GM19351 (cell line): ENCODE measurements around the gene ACO2.
A peak's percentile ranks its signal among the peaks of the same experiment; 100 is the strongest.
"Not testable (repeated sequence)": the region's sequence is repeated elsewhere in the genome, so short reads cannot be mapped to it uniquely, and the experiment has no call there.

Experiments
- ATAC-seq: cut with Tn5 transposase; IDR thresholded peaks from one replicate; pipeline ENCODE4 v1.9.1; 2021; ENCODE audit warnings: mild to moderate bottlenecking, moderate library complexity; ENCODE audit not compliant: unreplicated experiment

ACO2 gene

DNA sequence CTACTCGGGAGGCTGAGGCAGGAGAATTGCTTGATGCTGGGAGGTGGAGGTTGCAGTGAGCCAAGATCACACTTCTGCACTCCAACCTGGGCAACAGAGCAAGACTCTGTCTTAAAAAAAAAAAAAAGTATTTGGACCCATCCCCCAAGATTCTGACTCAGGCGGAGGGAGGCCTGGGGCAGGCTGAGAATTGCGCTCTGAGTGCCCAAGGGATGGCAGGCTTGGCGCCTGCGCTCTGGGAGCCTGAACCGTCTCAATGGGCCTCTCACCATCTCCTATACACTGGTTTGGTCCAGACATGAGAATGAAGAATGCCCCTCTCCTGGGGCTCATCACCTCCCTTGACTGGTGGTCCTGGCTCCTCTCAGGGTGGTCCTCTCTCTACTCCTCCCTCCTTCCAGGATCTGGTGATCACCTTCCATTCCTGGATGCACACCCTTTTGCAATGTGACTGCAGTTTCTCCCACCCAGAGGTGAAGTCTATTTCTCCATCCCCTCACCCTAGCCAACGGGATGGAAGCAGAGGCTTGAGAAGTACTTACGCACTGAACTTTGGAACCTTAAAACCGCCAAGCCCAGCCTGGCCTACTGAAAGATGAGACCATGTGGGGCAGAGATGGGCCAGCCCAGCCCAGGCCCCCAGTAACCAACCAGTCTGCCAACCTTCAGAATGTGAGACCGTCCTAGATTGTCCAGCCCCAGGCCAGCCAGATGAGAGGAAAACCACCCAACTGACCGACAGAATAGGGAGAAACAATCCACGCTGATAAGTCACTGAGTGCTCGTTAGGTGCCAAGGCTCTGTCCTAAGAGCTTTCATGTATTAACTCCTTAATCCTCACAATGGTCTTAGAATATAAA, 70.5 kb downstream of the ACO2 start:
- ATAC-seq = no peak

DNA sequence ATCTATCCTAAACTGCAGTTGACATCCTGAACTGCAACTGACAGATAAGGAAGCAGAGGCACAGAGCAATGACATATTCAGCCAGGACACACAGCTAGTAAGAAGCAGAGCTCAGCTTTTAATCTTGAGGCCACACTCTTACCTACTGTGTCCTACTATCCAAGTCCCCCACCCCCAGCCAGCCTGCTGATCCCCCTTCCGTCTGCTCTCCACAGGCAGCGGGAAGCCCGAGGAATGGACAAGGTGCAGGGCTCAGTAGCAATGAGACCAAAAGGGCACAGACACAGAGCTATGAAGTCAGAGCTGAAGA, 71.0 kb downstream of the ACO2 start:
- no peak for ATAC-seq

DNA sequence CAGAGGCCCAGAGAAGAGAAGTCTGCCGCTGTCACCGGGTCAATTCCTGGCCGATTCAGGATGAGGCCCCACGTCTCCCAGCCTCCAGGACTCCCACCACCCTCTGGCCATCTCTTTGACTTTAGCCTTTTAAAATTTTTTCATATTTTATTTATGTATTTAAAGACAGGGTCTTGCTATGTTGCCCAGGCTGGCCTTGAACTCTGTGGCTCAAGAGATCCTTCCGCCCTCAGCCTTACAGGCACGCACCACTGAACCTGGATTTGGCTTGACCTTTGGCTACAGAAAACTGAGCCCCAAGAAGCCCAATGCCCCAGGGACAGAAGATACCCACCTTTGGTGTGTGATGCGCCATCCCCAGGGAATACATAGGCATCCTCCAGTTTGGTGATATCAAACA, 71.4 kb downstream of the ACO2 start:
- ATAC-seq = no peak

DNA sequence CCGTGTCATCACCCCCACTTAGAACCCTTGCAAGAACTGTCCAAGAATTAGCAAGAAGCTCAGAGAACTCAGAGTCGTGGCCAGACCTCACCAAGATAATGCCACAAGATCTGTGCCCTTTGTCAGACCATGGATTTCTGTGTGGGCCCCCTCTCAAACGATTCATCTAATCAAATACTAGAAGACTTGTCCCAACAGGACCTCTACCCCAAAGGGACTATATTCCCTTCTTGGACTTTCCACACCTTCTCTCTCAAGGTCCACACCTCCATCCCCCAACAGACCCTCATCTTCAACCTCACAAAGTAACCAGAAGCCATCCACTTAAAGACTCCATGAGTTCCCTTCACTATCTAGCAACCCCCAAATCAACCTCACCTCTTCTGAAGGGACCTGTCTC, 72.6 kb downstream of the ACO2 start:
- no peak for ATAC-seq

DNA sequence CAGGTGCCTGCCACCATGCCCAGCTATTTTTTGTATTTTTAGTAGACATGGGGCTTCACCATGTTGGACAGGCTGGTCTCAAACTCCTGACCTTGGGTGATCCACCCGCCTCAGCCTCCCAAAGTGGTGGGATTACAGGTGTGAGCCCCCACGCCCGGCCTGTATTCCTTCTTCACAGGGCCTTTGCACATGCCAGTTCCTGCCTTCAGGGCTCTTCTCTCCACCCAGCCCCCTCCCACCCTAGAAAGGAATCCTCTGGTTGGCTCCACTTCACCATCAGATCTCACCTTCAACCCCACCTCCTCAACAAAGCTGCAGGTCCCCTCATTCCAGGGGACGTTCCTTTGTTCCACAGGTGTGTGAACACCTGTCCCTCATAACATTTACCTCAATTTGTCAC, 73.3 kb downstream of the ACO2 start:
- no peak for ATAC-seq

DNA sequence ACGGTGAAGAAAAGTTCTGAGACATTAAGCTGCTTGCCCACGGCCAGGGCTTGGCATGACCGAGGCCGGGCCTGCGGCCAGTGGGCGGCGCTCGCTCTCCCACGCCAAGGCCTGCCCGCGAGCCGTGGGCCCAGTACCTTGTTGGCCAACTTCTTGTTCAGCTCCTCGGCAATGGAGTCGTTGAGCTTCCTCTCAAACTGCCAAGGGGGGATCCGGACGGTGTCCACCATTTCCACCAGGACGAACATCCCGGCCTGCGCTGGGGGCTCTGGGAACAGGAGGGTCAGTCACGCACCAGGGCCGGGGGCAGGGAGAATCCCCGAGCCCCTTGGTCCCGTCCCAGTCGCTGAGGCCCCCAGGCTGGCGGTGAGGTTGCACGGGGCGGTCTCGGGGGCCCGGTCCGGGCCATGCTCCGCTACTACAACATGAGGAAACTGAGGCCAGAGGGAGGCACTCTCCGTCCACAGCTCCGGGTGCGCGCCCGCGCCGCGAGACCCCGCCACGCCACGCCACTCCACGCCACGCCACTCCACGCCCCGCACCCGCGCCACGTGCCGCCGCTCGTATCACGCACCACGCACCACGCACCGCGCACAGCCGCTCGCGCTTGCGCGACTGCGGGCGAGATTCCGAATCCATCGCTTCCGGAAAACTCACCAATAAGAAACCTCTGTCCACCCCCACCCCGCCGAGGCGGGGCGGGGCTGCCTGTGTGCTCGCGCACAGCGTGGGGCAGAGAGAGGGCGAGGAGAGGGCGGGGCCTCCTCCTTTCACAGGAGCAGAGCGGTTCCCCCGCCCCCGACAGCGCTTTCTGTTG, 75.1 kb downstream of the ACO2 start, which contains the start of gene POLR3H:
Gene POLR3H, minus strand, starts transcription at position 617 of the 817 bp plus-strand sequence. Its CDS starts 369 bp downstream, at position 248.
- peak; percentile 92 for ATAC-seq

DNA sequence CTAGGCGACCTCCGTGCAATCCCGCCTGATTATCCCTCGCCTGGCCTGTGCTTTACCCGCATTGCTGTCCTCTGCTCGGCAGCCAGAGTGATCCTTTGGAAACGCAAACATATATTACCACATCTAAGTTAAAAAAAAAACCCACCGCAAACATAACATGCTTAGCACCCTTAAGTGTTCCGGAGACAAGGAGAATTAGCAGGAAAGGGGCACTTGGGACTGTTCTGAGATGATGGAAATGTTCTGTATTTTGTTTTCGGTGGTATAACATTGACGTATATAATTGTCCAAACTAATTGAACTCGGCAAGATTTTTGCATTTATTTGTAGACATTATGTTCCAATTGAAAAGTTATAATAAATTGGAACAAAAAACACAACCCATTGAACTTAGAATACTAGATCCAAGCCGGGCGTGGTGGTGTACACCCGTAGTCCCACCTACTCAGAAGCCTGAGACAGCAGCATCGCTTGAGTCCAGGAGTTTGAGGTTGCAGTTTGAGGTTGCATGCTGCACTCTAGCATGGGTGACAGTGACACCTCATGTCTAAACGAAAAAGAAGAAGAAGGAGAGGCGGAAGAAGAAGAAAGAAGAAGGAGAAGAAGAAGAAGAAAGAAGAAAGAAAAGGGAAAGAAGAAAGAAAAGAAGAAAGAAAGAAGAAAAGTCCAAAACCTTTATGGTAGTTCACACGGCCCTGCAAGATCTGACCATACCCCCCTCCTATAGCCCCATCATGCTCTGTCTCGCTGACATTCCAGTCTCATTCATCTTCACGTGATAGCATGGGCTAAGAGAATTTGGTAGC, 76.0 kb downstream of the ACO2 start:
- no peak for ATAC-seq

DNA sequence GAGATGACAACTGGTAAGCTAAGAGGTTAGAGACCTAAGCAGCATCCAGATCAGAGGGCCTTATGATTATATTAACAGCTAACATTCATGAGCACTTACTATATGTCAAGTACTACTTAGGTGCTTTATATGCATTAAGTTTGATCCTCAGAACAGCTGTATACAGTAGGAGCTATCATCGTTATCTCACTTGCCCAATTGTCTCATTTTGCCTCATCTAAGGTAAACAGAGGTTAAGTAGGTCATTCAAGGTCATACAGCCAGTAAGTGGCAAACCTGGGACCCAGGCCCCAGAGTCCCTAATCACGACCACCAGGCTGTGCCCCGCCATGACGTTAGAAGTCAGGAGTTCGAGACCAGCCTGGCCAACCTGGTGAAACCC, 79.9 kb downstream of the ACO2 start:
- no peak for ATAC-seq

DNA sequence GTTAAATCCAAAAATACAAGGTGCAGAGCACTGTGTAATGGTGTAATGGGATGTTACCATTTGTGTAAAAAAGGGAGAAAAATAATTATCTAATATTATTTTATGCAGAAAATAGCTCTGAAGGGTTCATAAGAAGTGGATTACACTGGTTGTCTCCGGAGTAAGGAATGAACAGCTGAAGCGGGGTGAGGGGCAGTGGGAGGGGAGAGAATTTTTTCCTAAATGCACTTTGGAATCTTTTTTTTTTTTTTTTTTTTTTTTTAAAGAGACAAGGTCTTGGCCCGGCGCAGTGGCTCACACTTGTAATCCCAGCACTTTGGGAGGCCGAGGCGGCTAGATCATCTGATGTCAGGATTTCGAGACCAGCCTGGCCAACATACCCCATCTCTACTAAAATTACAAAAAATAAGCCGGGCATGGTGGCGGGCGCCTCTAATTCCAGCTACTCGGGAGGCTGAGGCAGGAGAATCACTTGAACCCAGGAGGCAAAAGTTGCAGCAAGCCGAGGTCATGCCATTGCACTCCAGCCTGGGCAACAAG, 82.1 kb downstream of the ACO2 start:
- no peak for ATAC-seq

DNA sequence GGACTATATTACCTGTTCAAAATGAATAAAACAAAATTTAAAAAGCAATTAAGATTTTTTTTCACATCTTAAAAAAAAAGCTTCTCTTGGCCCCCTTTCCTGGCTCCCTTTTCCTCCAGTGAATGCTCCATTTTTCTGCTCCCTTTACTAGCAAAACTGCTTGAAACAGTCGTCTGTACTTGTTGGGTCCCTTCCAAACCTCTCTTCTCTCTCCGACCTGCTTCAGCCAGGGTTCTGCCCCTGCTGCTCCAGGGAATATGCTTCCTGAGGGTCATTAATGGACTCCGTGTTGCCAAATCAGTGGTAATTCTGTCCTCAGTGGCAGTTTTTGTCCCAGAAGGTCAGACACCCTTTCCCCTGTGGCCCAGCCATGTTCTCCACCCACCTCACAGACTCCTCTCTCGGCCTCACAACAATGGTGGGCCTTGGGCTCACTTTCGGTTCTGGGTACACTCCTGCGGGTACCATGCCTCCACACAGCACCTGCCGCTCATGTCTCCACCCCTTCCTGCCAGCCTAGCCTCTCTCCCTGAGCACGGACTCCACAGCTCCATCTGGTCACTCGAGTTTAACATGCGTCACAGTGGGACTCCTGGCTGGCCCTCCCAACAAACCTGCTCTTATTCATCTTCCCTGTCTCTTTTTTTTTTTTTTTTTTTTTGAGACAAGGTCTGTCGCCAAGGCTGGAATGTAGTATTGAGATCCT, 83.1 kb downstream of the ACO2 start:
- no peak for ATAC-seq

DNA sequence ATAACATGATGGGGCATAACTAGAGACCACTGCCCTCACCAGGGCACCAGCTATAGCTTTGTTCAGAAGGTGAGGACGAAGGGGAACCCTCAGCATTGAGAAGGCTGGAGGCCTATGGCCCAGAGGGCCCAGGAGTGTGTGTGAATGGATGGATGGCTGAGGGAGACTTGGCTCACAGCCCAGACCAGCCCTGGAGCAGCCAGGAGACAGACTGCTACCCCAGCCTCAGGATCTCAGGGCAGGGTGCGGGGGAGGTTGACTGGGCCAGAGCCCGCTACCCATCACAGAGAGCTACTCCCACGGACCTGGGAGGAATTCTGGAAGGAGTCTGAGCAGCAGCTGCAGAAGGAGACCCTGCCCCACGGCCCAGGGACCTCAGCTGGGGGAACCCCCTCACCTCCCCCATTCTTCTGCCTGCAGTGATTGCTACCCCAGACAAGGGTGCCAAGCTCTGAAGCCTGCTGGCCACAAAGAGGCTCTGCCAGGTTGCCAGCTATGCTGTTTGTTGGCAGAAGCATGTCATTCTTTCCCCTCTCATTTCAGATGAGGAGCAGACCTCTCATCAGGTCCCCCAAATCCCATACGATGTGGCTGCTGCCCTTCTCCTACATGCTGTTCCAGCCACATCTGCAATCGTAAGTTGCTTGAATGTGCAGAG, 86.5 kb downstream of the ACO2 start:
- no peak for ATAC-seq

DNA sequence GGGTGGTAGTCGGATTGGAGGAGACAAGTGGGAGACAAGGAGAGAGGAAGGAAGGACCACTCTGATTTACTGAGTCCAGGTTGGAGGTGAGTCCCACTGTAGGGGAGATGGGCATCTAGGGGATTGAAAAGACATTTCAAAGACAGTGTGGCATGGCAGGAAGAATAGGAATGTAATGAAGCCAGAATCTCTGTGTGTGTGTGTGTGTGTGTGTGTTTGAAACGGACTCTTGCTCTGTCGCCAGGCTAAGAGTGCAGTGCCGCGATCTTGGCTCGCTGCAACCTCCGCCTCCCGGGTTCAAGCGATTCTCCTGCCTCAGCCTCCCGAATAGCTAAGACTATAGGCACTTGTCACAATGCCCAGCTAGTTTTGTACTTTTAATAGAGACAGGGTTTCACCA, 87.6 kb downstream of the ACO2 start:
- ATAC-seq = no peak

DNA sequence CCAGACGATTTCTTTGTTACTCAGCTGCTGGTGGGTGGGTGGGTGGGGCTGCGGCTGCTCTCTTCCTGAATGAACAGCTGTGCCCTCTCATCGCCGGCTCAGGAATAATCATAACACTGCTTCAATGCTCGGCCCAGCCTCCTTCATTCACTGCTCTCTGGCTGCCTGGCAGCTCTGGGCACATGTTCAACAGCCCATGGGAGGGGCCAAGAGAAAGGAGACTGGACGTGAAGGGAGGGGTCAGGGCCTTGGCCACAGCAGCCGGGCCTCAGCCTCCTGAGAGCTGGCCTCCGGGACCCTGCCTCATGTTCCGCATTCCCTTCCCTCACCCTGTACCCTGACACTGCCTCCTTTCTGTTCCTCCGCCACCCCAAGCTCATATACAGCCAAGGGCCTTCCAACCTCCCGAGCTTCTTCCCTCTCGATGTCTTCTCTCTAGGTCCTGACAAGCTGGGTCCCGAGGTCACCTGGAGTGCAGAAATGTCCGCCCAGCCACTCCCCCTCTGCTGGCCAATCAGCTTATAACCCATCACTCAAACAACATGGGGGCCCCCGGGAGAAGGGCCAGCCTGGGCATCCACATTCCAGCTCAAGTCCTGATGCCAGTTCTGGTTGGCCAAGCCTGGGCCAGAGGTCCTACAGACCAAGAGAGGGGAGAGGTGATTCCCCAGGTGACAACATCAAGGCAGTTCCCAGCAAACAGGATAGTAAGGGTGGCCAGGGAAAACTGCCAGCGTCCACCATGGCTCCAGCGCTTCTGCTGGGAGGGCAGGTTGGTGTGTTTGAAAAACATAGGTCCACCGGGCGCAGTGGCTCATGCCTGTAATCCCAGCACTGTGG, 88.7 kb downstream of the ACO2 start:
- no peak for ATAC-seq

DNA sequence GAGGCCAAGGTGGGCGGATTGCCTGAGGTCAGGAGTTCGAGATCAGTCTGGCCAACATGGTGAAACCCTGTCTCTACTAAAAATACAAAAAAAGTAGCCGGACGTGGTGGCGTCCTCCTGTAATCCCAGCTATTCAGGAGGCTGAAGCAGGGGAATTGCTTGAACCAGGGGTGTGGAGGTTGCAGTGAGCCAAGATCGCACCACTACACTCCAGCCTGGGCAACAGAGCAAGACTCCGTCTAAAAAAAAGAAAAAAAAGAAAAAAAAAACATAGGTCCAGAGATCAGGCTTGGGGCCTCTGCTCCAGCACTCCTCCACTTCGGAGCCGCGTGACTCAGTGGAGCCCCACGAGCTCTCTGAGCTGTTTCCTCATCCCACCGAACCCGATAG, 89.3 kb downstream of the ACO2 start:
- ATAC-seq = not testable (repeated sequence)

DNA sequence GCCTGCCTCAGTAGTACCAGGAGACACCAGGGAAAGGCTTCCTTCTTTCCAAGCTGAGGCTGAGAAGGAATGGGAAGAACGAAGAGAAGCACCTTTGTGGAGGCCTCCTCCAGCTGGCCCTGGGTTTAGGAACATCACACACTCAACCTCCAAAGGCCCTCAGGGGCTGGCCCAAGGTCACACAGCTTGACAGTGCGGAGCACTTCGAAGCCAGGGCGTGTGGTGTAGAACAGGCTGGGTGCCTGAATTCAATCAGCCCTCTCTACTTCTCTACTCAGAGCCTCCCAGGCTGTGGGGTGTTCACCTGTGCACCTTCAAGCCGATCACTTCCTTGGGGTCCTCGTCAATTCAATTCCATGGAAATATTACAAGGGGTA, 91.2 kb downstream of the ACO2 start:
- no peak for ATAC-seq

DNA sequence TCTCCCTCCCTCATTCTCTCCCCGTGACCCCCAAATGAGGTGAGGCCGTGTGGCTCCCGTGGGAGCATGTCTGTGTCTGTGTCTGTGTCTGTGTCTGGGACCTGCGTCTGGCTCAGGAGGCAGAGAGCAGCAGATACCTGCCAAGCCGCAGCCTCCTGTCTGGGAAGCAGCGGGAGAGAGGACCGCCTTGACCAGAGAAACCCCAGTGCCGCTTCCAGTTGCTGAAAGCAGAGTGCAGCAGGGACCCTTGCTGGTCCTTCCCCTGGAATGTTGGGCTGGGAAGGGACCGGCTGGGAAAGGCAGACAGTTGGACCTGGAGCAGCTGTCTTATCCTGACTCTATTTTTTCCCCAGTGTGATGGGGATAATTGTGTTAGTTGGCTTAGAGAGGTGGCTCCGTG, 92.4 kb downstream of the ACO2 start:
- ATAC-seq = no peak

DNA sequence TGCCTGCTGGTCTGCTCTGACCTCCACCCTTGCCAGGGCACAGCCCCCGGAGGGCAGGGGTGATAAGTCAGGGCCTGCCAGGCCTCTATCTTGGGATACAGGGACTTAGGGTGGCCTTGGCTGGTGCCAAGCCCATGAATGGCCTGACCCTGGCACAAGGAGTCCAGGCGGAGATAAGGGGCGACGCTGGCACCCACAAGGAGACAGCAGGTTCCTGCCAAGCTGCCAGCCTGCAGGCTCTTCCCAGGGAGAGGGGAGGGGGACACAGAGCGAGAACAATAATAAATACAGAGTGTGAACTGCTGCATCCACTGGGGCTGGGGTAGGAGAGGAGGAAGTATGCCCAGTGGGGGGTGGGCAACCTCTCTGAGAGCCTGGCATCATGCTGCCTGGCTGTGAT, 92.9 kb downstream of the ACO2 start:
- ATAC-seq = no peak

DNA sequence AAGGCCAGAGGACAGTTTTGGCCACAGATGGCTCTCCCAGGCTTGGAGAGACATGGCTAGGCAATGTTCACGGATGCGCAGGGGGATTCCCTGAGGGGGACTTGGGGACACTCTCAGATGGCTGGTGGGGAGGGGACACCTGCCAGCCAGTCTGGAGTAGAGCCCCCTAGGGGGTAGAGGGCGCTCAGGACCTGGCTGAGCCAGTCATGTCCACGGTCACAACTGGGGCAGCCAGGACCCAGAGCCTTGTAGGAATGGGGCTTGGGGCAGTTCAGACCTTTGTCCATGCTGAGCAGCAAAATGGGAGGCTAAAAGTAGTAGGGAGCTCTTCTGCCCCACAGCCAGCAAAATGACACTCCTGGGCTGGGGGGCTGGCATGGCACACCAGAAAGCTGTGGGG, 93.5 kb downstream of the ACO2 start:
- no peak for ATAC-seq

DNA sequence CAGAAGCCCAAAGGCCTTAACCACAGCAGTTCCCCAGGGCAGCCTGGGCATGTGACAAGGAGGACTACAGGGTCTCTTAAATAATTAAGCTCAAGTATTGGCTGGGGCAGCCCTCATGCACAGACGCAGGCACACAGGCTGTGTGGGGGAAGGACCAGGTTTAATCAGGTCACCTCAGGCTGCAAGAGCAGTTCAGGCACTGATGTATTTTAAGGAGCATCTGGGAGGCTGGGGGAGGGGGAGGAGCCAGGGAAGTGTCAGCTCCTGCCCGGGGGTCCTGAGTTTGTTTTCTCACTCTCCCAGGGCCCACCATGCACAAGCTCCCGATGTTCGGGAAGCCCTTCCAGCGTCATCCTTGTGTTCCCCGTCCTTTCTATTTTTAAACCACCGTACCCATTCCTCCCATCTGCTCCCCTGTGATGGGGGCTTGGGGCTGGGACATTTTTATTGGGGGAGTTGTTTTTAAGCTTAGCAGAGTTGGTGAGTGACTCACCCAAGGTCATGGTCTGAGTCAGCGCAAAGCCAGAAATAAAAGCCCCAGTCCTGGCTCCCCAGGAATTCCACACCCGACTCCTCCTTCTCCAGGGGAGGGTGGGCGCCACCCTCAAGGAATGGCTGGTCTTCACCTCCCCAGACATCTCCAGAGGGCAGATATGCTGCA, 94.3 kb downstream of the ACO2 start:
- ATAC-seq = no peak
